ENCODE data around the gene TGM2.

The TGM2 gene

GRCh38 chr20:38199501-38200390, 34.7 kb upstream of the TGM2 start:
- no peak for DNase-seq (ENCODE audit: low read depth)

- no peak for DNase-seq (ENCODE audit: low read depth)
Measured at GRCh38 chr20:38198238-38198861, 33.3 kb upstream of the TGM2 start.

- no peak for DNase-seq (ENCODE audit: low read depth)
Measured at GRCh38 chr20:38197619-38198018, 32.5 kb upstream of the TGM2 start.

- DNase-seq (ENCODE audit: low read depth) = no peak
Measured at GRCh38 chr20:38197217-38197616, 32.1 kb upstream of the TGM2 start.

GRCh38 chr20:38196592-38196991, 31.5 kb upstream of the TGM2 start:
- no peak for DNase-seq (ENCODE audit: low read depth)

- no peak for DNase-seq (ENCODE audit: low read depth)
Measured at GRCh38 chr20:38196076-38196475, 31.0 kb upstream of the TGM2 start.

- DNase-seq (ENCODE audit: low read depth) = no peak
Measured at GRCh38 chr20:38195521-38195920, 30.5 kb upstream of the TGM2 start.

- no peak for DNase-seq (ENCODE audit: low read depth)
Measured at GRCh38 chr20:38194971-38195504, 30.0 kb upstream of the TGM2 start.

GRCh38 chr20:38193586-38194105, 28.6 kb upstream of the TGM2 start:
- DNase-seq (ENCODE audit: low read depth) = no peak

- no peak for DNase-seq (ENCODE audit: low read depth)
Measured at GRCh38 chr20:38192323-38192885, 27.3 kb upstream of the TGM2 start.

- DNase-seq (ENCODE audit: low read depth) = no peak
Measured at GRCh38 chr20:38191654-38192053, 26.6 kb upstream of the TGM2 start.

- DNase-seq (ENCODE audit: low read depth) = no peak
Measured at GRCh38 chr20:38190936-38191371, 25.9 kb upstream of the TGM2 start.

GRCh38 chr20:38190166-38190565, 25.1 kb upstream of the TGM2 start:
- DNase-seq (ENCODE audit: low read depth) = no peak

- no peak for DNase-seq (ENCODE audit: low read depth)
Measured at GRCh38 chr20:38187517-38187916, 22.4 kb upstream of the TGM2 start.

GRCh38 chr20:38186788-38187221, 21.7 kb upstream of the TGM2 start:
- no peak for DNase-seq (ENCODE audit: low read depth)

GRCh38 chr20:38184101-38184500, 19.0 kb upstream of the TGM2 start:
- DNase-seq (ENCODE audit: low read depth) = no peak

- no peak for DNase-seq (ENCODE audit: low read depth)
Measured at GRCh38 chr20:38181971-38182370, 16.9 kb upstream of the TGM2 start.

GRCh38 chr20:38181207-38181801, 16.2 kb upstream of the TGM2 start:
- DNase-seq (ENCODE audit: low read depth) = no peak

- DNase-seq (ENCODE audit: low read depth) = no peak
Measured at GRCh38 chr20:38180781-38181180, 15.7 kb upstream of the TGM2 start.

- no peak for DNase-seq (ENCODE audit: low read depth)
Measured at GRCh38 chr20:38179846-38180245, 14.8 kb upstream of the TGM2 start.

GRCh38 chr20:38178581-38178980, 13.5 kb upstream of the TGM2 start:
- DNase-seq (ENCODE audit: low read depth) = no peak

- DNase-seq (ENCODE audit: low read depth) = no peak
Measured at GRCh38 chr20:38178065-38178491, 13.0 kb upstream of the TGM2 start.

Measured in activated T-cell treated with anti-CD3 and anti-CD28 coated beads for 48 hours (primary cell).